Neural cell (in vitro differentiated cells): ENCODE measurements around the gene RNU6-7. TPM values are rescaled to one million over a fixed set of nuclear protein-coding genes. Genes with fewer than 3 reads are reported as not detected.

Source experiments
- H2AFZ ChIP-seq: fragments of 200-600, 300-800 bp; sonication (generic), shearing (Covaris generic); 2 replicates; pipeline ENCODE4 v1.6.0; 2014; ENCODE audit warnings: low read depth, mild to moderate bottlenecking, antibody characterized with exemption, low read length, moderate library complexity
- H3F3A ChIP-seq: fragments of 200-600 bp; shearing (Covaris generic); 2 replicates; pipeline ENCODE4 v1.6.1; 2016; ENCODE audit warnings: mild to moderate bottlenecking, moderate library complexity, mixed read lengths, antibody characterized with exemption, low read length; ENCODE audit not compliant: insufficient read depth, poor library complexity, severe bottlenecking
- H3K27ac ChIP-seq: fragments of 200-600, 300-800 bp; sonication (generic), shearing (Covaris generic); 2 replicates; pipeline ENCODE4 v1.5.1; 2014; ENCODE audit warnings: mild to moderate bottlenecking, low read length, moderate library complexity
- H3K27me3 ChIP-seq: fragments of 300-800, 200-600 bp; sonication (generic), shearing (Covaris generic); 2 replicates; pipeline ENCODE4 v1.6.0; 2014; ENCODE audit warnings: mild to moderate bottlenecking, low read depth, low read length, moderate library complexity; ENCODE audit not compliant: insufficient read depth
- H3K36me3 ChIP-seq: fragments of 300-800, 200-600 bp; sonication (generic), shearing (Covaris generic); 2 replicates; pipeline ENCODE4 v1.5.1; 2014; ENCODE audit warnings: mild to moderate bottlenecking, antibody characterized with exemption, low read length, moderate library complexity; ENCODE audit not compliant: insufficient read depth
- H3K4me2 ChIP-seq: fragments of 300-800, 200-600 bp; sonication (generic), shearing (Covaris generic); 2 replicates; pipeline ENCODE4 v1.6.0; 2014; ENCODE audit warnings: mild to moderate bottlenecking, low read length
- H3K4me3 ChIP-seq: fragments of 300-800, 200-600 bp; sonication (generic), shearing (Covaris generic); 2 replicates; pipeline ENCODE4 v1.5.1; 2014; ENCODE audit warnings: mild to moderate bottlenecking, low read length, moderate library complexity
- H3K79me2 ChIP-seq: fragments of 200-600 bp; shearing (Covaris generic); replicated peaks from 2 replicates; pipeline ENCODE4 v1.6.0; 2014; ENCODE audit warnings: mild to moderate bottlenecking, low read length, moderate library complexity; ENCODE audit not compliant: insufficient read depth
- H3K9ac ChIP-seq: fragments of 300-800, 200-600 bp; sonication (generic), shearing (Covaris generic); 2 replicates; pipeline ENCODE4 v1.6.1; 2016; ENCODE audit warnings: mild to moderate bottlenecking, low read length, mixed read lengths
- H3K9me2 ChIP-seq: fragments of 200-600 bp; shearing (Covaris generic); 2 replicates; pipeline ENCODE4 v1.6.1; 2016; ENCODE audit warnings: mild to moderate bottlenecking, low read length, mixed read lengths; ENCODE audit not compliant: insufficient read depth
- H3K9me3 ChIP-seq: fragments of 200-600, 300-800 bp; sonication (generic), shearing (Covaris generic); 2 replicates; pipeline ENCODE4 v1.6.1; 2016; ENCODE audit warnings: mild to moderate bottlenecking, mixed run types, low read length, moderate library complexity, mixed read lengths
- H4K20me1 ChIP-seq: fragments of 200-600 bp; shearing (Covaris generic); 2 replicates; pipeline ENCODE4 v1.6.1; 2016; ENCODE audit warnings: mild to moderate bottlenecking, mixed run types; ENCODE audit not compliant: insufficient read depth
- EP300 ChIP-seq: fragments of 450-650 bp; conservative IDR thresholded peaks from 2 replicates; pipeline ENCODE4 v1.6.1; 2014; ENCODE audit warnings: antibody characterized with exemption, mild to moderate bottlenecking, moderate library complexity; ENCODE audit not compliant: poor library complexity, severe bottlenecking
- EZH2 ChIP-seq: fragments of 200-600, 300-800 bp; shearing (Covaris generic), sonication (generic); IDR thresholded peaks from 2 replicates; pipeline ENCODE4 v1.6.1; 2014; ENCODE audit warnings: antibody characterized with exemption, low read length, borderline replicate concordance, mild to moderate bottlenecking; ENCODE audit not compliant: insufficient read depth, poor library complexity, severe bottlenecking
- MXI1 ChIP-seq: fragments of 450-650 bp; conservative IDR thresholded peaks from 2 replicates; pipeline ENCODE4 v1.6.1; 2014; ENCODE audit warnings: antibody characterized with exemption, mild to moderate bottlenecking; ENCODE audit not compliant: poor library complexity, severe bottlenecking
- POLR2AphosphoS5 ChIP-seq: IDR thresholded peaks from 2 replicates; pipeline ENCODE4 v1.6.1; 2012
- RAD21 ChIP-seq: fragments of 450-650 bp; conservative IDR thresholded peaks from 2 replicates; pipeline ENCODE4 v1.6.1; 2014; ENCODE audit warnings: antibody characterized with exemption, mild to moderate bottlenecking, moderate library complexity
- SMC3 ChIP-seq: fragments of 450-650 bp; conservative IDR thresholded peaks from 2 replicates; pipeline ENCODE4 v1.6.1; 2014; ENCODE audit warnings: antibody characterized with exemption, mild to moderate bottlenecking, moderate library complexity; ENCODE audit not compliant: poor library complexity
- TAF1 ChIP-seq: IDR thresholded peaks from 2 replicates; pipeline ENCODE4 v1.6.1; 2012; ENCODE audit warnings: low read depth
- polyA plus RNA-seq: library from polyadenylated mRNA; depleted of rRNA; stranded (reverse); fragments of >200 nt; gene quantifications from 2 replicates; pipeline ENCODE4 v1.2.3, GENCODE V29; 2014
- TF ChIP-seq, protein P1 (sequence below): fragments of 450-650 bp; IDR thresholded peaks from 2 replicates; pipeline ENCODE4 v1.5.1; 2014; ENCODE audit warnings: antibody characterized with exemption, mild to moderate bottlenecking, moderate library complexity; ENCODE audit not compliant: poor library complexity, severe bottlenecking
- TF ChIP-seq, protein P2 (sequence below): IDR thresholded peaks from 2 replicates; pipeline ENCODE4 v1.6.1; 2012; ENCODE audit warnings: borderline replicate concordance

Gene RNU6-7
- polyA plus RNA-seq, 1 donor from 2014 or later = not detected

DNA sequence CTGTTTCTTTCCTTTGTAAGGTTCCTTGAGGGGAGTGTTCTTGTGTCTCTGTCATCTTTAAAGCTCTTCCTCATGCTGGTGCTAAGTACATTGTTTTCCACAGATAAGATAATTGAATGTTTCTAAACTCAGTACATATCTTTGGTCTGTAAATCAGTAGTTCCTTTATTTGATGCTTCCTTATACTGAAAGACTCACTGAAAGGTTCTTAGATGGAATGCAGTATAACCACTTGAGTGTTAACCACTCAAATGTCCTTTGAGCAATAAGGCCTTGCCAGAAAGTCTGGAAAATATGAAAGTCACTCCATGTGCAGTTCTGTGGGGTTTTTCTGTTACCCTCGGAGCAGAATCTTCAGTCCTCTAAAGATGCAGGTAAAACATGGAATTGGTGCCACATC is 24.2 kb downstream of the RNU6-7 start:
- Histone ChIP-seq H3K27me3 (no peaks in the 10 kb centered on the region), H3K9ac (no peak overlapping the region), H3K4me3 (no peak overlapping the region), H3F3A (no peaks in the 10 kb centered on the region), H3K9me2 (no peaks in the 10 kb centered on the region), H3K4me2 (no peak overlapping the region), H4K20me1 (no peaks in the 10 kb centered on the region), H2AFZ (no peak overlapping the region), H3K27ac (no peak overlapping the region), H3K9me3 (no peaks in the 10 kb centered on the region), H3K79me2 (no peaks in the 10 kb centered on the region), H3K36me3 (no peaks in the 10 kb centered on the region)
- TF ChIP-seq POLR2AphosphoS5 = no peak

DNA sequence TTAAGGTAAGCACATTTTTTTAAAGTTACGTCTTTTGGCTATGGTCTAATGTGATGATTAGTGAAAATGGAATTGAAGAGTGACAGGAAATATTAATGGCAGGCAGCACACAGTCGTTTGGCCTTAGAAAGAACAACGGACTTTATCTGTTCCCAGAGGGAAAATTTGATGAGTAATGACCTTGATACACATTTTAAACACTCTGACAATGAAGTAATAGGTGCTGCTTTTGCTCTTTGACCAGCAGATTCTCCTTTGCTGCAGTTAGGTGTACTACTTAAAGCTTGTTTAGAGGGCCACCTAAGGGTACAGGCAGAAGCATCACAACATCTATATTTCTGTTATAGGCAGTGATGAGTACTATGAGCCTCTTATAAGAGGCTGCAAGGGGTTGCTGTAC is 28.3 kb downstream of the RNU6-7 start:
- Histone ChIP-seq H3K9me2 (no peaks in the 10 kb centered on the region), H3K36me3 (no peaks in the 10 kb centered on the region), H3K9ac (no peak overlapping the region), H3K9me3 (no peaks in the 10 kb centered on the region), H4K20me1 (no peaks in the 10 kb centered on the region), H3K27ac (no peak overlapping the region), H2AFZ (no peak overlapping the region), H3K79me2 (no peaks in the 10 kb centered on the region), H3K4me3 (no peak overlapping the region), H3F3A (no peaks in the 10 kb centered on the region), H3K4me2 (no peak overlapping the region), H3K27me3 (no peaks in the 10 kb centered on the region)
- TF ChIP-seq RAD21 (no peak), EZH2 (no peak), TAF1 (no peak), SMC3 (no peak), EP300 (no peak), MXI1 (no peak), POLR2AphosphoS5 (no peak)
- TF ChIP-seq, protein P1, sequence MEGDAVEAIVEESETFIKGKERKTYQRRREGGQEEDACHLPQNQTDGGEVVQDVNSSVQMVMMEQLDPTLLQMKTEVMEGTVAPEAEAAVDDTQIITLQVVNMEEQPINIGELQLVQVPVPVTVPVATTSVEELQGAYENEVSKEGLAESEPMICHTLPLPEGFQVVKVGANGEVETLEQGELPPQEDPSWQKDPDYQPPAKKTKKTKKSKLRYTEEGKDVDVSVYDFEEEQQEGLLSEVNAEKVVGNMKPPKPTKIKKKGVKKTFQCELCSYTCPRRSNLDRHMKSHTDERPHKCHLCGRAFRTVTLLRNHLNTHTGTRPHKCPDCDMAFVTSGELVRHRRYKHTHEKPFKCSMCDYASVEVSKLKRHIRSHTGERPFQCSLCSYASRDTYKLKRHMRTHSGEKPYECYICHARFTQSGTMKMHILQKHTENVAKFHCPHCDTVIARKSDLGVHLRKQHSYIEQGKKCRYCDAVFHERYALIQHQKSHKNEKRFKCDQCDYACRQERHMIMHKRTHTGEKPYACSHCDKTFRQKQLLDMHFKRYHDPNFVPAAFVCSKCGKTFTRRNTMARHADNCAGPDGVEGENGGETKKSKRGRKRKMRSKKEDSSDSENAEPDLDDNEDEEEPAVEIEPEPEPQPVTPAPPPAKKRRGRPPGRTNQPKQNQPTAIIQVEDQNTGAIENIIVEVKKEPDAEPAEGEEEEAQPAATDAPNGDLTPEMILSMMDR = no peak
- TF ChIP-seq, protein P2, sequence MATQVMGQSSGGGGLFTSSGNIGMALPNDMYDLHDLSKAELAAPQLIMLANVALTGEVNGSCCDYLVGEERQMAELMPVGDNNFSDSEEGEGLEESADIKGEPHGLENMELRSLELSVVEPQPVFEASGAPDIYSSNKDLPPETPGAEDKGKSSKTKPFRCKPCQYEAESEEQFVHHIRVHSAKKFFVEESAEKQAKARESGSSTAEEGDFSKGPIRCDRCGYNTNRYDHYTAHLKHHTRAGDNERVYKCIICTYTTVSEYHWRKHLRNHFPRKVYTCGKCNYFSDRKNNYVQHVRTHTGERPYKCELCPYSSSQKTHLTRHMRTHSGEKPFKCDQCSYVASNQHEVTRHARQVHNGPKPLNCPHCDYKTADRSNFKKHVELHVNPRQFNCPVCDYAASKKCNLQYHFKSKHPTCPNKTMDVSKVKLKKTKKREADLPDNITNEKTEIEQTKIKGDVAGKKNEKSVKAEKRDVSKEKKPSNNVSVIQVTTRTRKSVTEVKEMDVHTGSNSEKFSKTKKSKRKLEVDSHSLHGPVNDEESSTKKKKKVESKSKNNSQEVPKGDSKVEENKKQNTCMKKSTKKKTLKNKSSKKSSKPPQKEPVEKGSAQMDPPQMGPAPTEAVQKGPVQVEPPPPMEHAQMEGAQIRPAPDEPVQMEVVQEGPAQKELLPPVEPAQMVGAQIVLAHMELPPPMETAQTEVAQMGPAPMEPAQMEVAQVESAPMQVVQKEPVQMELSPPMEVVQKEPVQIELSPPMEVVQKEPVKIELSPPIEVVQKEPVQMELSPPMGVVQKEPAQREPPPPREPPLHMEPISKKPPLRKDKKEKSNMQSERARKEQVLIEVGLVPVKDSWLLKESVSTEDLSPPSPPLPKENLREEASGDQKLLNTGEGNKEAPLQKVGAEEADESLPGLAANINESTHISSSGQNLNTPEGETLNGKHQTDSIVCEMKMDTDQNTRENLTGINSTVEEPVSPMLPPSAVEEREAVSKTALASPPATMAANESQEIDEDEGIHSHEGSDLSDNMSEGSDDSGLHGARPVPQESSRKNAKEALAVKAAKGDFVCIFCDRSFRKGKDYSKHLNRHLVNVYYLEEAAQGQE = no peak

DNA sequence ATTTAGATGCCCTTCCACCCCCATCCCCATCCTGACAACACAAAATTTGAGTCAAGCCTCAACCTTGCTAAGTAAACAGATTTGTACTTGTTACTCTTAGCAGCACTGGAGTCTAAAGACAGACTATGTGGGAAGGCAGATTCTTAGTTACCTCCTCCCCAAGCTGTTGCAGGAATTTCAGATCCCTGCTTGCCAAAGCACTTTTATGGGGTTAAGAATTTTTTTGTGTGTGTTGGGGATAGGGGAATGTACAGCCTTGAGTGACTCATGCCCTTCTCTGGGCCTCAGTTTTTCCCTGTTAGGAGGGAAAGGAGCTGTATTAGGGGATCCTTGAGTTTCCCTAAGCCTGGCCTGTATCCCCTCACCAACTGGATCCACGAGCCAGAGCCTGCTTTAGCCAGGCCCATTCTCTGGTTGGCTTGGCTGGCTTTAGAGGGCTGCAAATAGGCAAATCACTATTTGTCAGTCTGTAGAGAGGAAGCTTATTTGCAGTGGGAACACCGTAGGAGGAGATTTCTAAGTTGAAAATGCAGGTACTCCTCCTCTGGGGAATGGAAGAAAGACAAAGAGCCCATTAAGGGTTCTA is 28.9 kb downstream of the RNU6-7 start:
- Histone ChIP-seq H3K79me2 (no peaks in the 10 kb centered on the region), H2AFZ (no peak overlapping the region), H3K36me3 (no peaks in the 10 kb centered on the region), H3F3A (no peaks in the 10 kb centered on the region), H3K27ac (no peak overlapping the region), H3K9ac (no peak overlapping the region), H3K9me3 (no peaks in the 10 kb centered on the region), H3K4me2 (no peak overlapping the region), H3K4me3 (no peak overlapping the region), H3K27me3 (no peaks in the 10 kb centered on the region), H3K9me2 (no peaks in the 10 kb centered on the region), H4K20me1 (no peaks in the 10 kb centered on the region)
- TF ChIP-seq SMC3 = no peak
- TF ChIP-seq TAF1 = no peak
- no peak for TF ChIP-seq POLR2AphosphoS5
- no peak for TF ChIP-seq RAD21
- TF ChIP-seq EZH2 = no peak
- TF ChIP-seq, protein P1 = no peak
- no peak for TF ChIP-seq MXI1
- no peak for TF ChIP-seq EP300
- TF ChIP-seq, protein P2 = no peak
